Colonic mucosa (tissue), 4 donors: ENCODE data around the gene NDRG3. TPM values are rescaled to one million over a fixed set of nuclear protein-coding genes. Genes with fewer than 3 reads are reported as not detected.

ENCODE experiments used
- DNase-seq: peaks from one replicate; pipeline ENCODE4 v3.0.0-alpha.2; 2020
- H3K27ac ChIP-seq: fragments of 200-600 bp; one replicate; pipeline ENCODE4 v1.8.0; 2021
- H3K27me3 ChIP-seq: fragments of 200-600 bp; one replicate; pipeline ENCODE4 v1.8.0; 2021
- H3K36me3 ChIP-seq: fragments of 200-600 bp; one replicate; pipeline ENCODE4 v1.8.0; 2021
- H3K4me1 ChIP-seq: fragments of 200-600 bp; one replicate; pipeline ENCODE4 v1.8.0; 2021; ENCODE audit warnings: mild to moderate bottlenecking
- H3K4me3 ChIP-seq: fragments of 200-600 bp; one replicate; pipeline ENCODE4 v1.8.0; 2021
- H3K9ac ChIP-seq, 2 donors: one replicate each; pipeline ENCODE4 v1.7.0; 2013; ENCODE audit warnings: control low read depth in 2 of 2, low read depth in 2 of 2, low read length in 2 of 2
- H3K9me3 ChIP-seq: fragments of 200-600 bp; one replicate; pipeline ENCODE4 v1.8.0; 2021
- intact Hi-C: fragments of 100-400 bp; cut with DNase I; formaldehyde crosslinking; loops from one replicate; pipeline ENCODE4 v1.14.1; 2022
- total RNA-seq, 2 donors: library from RNA; stranded (reverse); fragmentation: NEBNext Ultra II Directional in 1 of 2; extraction: Animal tissue kit (Norgen Biotek cat#: 25700) in 1 of 2; gene quantifications; one replicate each; pipeline ENCODE4 v1.2.1, GENCODE V29; 2021
- TF ChIP-seq, protein P1 (sequence below): fragments of 200-600 bp; IDR thresholded peaks from one replicate; pipeline ENCODE4 v1.8.0; 2022; ENCODE audit warnings: antibody characterized with exemption, mild to moderate bottlenecking
- donor health status: healthy.
- donor health status: DM: no; HTN: no; CAD: no.
- donor health status: DM: no; HTN: no; CAD: no.

The NDRG3 gene
- total RNA-seq, 2 donors from 2014 or later, result 30.0 to 32.0 TPM

DNA sequence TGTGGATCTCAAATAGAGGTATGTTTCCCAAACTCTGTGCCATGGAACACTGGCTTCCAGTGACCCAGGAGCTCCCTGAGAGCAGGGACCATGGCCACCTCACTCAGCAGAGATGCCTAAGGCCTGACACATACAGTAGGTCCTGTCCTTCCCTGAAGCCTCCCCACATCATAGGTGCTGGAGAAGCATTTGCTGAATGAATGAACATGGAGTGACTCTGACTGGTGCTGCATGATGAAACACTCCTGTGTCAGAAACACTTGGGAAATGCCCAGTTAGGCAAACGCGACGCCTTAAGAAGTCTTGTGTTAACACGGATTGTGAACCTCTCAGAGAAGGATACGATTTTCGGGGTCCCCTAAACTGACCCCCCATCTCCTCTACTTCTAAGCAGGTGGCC is 114.2 kb downstream of the NDRG3 start:
- Histone ChIP-seq H3K9me3 (no peaks in the 10 kb centered on the region), H3K27ac (no peak overlapping the region), H3K27me3 (no peaks in the 10 kb centered on the region), H3K4me1 (no peaks in the 10 kb centered on the region), H3K9ac (no peak overlapping the region), H3K36me3 (no peaks in the 10 kb centered on the region), H3K4me3 (no peak overlapping the region)
- TF ChIP-seq, protein P1, sequence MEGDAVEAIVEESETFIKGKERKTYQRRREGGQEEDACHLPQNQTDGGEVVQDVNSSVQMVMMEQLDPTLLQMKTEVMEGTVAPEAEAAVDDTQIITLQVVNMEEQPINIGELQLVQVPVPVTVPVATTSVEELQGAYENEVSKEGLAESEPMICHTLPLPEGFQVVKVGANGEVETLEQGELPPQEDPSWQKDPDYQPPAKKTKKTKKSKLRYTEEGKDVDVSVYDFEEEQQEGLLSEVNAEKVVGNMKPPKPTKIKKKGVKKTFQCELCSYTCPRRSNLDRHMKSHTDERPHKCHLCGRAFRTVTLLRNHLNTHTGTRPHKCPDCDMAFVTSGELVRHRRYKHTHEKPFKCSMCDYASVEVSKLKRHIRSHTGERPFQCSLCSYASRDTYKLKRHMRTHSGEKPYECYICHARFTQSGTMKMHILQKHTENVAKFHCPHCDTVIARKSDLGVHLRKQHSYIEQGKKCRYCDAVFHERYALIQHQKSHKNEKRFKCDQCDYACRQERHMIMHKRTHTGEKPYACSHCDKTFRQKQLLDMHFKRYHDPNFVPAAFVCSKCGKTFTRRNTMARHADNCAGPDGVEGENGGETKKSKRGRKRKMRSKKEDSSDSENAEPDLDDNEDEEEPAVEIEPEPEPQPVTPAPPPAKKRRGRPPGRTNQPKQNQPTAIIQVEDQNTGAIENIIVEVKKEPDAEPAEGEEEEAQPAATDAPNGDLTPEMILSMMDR, result no peak
- no peak for DNase-seq
- intact Hi-C loops, result no loop called here

DNA sequence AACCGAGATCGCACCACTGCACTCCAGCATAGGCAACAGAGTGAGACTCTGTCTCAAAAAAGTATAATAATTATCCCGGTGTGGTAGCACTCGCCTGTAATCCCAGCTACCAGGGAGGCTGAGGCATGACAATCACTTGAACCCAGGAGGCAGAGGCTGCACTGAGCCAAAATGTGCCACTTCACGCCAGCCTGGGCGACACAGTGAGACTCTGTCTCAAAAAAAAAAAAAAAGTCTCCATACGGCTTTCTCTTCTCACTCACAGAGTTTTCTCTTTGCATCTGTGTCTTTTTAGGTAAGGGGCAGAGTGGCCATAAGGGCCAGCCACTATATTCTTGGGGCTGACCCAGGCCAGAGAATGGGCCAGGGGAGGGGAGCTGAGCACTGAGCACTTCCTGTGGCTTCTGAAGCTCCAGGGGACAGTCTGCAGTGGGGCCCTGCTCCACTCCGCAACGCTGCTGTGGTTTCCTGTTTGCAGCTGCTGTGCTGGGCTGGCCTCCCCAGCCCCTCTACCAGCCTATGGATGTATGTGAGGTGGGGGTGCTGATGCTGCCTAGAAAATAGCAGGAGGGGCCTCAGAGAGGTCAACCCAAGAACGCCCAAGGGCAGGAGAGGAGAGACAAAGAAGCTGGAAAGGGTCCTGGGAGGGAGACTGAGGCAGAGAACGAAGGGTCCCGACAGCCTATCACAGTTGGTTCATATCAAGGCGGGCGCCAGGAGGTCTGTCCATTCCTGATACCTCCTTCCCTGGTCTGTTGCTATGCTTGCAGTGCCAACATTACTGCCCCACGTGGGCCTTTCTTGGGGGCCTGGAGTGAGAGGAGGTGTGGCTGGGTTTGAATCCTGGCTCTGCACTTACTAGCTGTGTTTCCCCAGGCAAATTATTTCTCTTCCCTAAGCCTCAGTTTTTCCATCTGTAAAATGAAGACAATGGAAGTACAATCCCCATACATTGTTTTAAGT is 115.9 kb downstream of the NDRG3 start:
- H3K27ac ChIP-seq, result no peak overlapping the region

DNA sequence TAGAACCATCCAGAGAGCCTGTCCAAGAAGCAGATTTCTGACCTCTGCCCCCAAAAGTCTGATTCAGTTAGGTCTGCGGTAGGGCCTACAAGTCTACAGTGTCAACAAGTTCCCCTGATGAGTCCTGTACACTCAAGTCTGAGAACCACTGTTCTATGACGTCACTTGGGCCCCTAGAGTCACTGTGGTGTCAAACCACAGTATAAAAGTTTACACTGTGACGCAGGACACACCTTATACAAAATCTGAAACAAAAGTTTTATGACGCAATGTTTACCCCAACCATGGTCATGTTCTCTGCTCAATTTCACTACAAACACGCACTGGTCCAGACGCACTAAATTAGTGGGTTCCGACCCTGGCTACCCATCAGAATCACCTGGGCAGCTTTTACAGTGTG is 117.8 kb downstream of the NDRG3 start:
- no peak overlapping the region for H3K9ac ChIP-seq
- no peak for DNase-seq
- H3K27me3 ChIP-seq, result no peaks in the 10 kb centered on the region
- no peaks in the 10 kb centered on the region for H3K4me1 ChIP-seq
- H3K4me3 ChIP-seq, result no peak overlapping the region
- intact Hi-C loops, result no loop called here
- H3K27ac ChIP-seq, result no peak overlapping the region
- H3K9me3 ChIP-seq, result no peaks in the 10 kb centered on the region
- no peaks in the 10 kb centered on the region for H3K36me3 ChIP-seq
- TF ChIP-seq, protein P1, result no peak

More for the DNA sequence above, 115.9 kb downstream of the NDRG3 start:
- DNase-seq, result no peak
- Histone ChIP-seq H3K4me3 (no peak overlapping the region), H3K9ac (no peak overlapping the region), H3K4me1 (no peaks in the 10 kb centered on the region), H3K9me3 (no peaks in the 10 kb centered on the region), H3K36me3 (no peaks in the 10 kb centered on the region), H3K27me3 (no peaks in the 10 kb centered on the region)
- TF ChIP-seq, protein P1, result no peak
- intact Hi-C loops, result no loop called here

DNA sequence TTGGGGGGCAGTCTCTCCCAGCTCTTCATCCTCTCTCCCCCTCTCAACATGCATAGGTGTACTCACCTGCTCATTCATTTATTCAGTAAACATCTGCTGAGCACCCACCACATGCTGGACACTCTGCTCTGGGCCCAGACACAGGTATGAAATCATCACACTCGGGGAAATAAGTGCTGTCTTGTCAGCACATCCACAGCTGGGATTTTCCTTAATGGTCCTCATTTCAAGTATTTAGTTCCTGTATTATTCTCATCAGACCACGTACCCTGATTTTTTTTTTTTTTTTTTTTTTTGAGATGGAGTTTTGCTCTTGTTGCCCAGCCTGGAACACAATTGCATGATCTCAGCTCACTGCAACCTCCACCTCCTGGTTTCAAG is 121.0 kb downstream of the NDRG3 start:
- no peak for DNase-seq
- no peaks in the 10 kb centered on the region for H3K4me1 ChIP-seq
- H3K9ac ChIP-seq, result no peak overlapping the region
- H3K4me3 ChIP-seq, result no peak overlapping the region
- H3K9me3 ChIP-seq, result no peaks in the 10 kb centered on the region
- no peak overlapping the region for H3K27ac ChIP-seq
- H3K36me3 ChIP-seq, result no peaks in the 10 kb centered on the region
- intact Hi-C loops, result no loop called here
- TF ChIP-seq, protein P1, result no peak
- H3K27me3 ChIP-seq, result no peaks in the 10 kb centered on the region

DNA sequence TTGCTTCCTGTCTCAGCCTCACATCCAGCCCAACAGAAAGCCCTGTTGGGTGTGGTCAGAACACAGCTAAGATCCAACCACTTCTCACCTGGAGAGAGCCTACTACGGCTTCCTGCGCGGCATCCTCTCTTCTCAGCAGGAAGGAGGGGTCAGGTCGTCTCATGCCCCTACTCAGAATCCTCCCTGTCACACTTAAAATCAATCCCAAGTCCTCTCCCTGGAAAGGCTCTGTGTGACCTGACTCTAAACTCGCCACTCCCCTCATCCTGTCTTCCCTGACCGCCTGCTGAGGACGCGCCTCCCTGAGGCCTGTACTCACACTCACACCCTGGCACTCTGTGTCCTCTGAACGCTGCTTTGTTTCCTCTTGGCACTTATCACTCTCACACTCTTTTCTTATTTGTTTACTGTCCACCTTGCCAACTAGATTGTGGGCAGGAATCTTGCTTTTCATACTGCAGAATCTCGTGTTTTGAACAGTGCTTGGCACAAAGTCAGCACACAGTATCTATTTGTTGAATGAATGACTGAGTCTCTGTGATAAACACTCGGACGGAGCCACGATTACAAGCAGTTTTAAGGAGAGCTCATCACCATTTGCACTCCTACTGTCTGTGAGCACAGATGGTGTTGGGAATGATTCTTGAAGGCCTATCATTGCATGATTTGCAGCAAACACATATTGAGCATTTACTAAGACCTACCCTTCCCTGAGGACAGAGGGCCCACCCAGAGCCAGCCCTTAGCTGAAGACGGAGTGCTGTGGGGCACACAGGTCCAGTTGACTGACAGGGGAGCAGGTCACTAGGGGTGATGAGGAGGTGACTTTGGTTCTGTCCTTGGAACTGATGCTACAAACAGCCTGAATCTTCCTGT is 121.6 kb downstream of the NDRG3 start:
- H3K4me1 ChIP-seq, result no peaks in the 10 kb centered on the region
- intact Hi-C loops, result no loop called here
- no peaks in the 10 kb centered on the region for H3K27me3 ChIP-seq
- no peaks in the 10 kb centered on the region for H3K36me3 ChIP-seq
- TF ChIP-seq, protein P1, result no peak
- H3K4me3 ChIP-seq, result no peak overlapping the region
- H3K27ac ChIP-seq, result peak overlapping the region; percentile 52
- DNase-seq, result peak; percentile 65
- H3K9me3 ChIP-seq, result no peaks in the 10 kb centered on the region
- no peak overlapping the region for H3K9ac ChIP-seq
